Activated naive CD4-positive, alpha-beta T cell treated with anti-CD3 and anti-CD28 coated beads, Interleukin-2, amount 50 U/mL, for 16 hours (primary cell): ENCODE results near the gene CADM4.

Source experiments
- DNase-seq: peaks from one replicate; pipeline ENCODE4 v3.0.0-alpha.2; 2020

Gene CADM4

GRCh38 chr19:43631491-43631890 is 8.2 kb downstream of the CADM4 start:
- no peak for DNase-seq

- DNase-seq: no peak
Observed at GRCh38 chr19:43628646-43629326, 10.9 kb downstream of the CADM4 start.

GRCh38 chr19:43626838-43627237 is 12.8 kb downstream of the CADM4 start:
- no peak for DNase-seq

GRCh38 chr19:43625918-43626579 is 13.6 kb downstream of the CADM4 start:
- no peak for DNase-seq

DNA sequence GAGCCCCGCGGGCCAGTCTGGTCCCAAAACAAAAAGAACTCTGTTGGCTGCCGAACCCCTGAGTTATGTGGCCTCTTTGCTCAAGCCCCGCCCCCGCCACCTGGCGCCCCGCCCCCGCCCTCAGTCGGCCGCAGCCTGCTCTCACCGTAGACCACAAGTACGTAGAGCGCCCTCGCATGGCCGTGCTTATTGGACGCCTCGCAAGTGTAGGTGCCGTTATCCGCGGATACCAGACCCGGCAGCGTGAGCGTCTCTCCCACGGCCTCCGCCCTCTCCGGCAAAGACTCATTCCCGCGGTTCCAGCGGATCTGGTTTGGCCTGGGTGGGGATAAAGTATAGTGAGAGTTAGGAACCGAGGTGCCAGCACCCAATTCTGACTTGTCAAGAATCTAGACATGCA is 14.7 kb downstream of the CADM4 start:
- DNase-seq: peak; percentile 89

GRCh38 chr19:43623889-43624670 is 15.6 kb downstream of the CADM4 start:
- DNase-seq: no peak

GRCh38 chr19:43622956-43623355 is 16.7 kb downstream of the CADM4 start:
- no peak for DNase-seq

- no peak for DNase-seq
Observed at GRCh38 chr19:43622070-43622469, 17.6 kb downstream of the CADM4 start.

DNA sequence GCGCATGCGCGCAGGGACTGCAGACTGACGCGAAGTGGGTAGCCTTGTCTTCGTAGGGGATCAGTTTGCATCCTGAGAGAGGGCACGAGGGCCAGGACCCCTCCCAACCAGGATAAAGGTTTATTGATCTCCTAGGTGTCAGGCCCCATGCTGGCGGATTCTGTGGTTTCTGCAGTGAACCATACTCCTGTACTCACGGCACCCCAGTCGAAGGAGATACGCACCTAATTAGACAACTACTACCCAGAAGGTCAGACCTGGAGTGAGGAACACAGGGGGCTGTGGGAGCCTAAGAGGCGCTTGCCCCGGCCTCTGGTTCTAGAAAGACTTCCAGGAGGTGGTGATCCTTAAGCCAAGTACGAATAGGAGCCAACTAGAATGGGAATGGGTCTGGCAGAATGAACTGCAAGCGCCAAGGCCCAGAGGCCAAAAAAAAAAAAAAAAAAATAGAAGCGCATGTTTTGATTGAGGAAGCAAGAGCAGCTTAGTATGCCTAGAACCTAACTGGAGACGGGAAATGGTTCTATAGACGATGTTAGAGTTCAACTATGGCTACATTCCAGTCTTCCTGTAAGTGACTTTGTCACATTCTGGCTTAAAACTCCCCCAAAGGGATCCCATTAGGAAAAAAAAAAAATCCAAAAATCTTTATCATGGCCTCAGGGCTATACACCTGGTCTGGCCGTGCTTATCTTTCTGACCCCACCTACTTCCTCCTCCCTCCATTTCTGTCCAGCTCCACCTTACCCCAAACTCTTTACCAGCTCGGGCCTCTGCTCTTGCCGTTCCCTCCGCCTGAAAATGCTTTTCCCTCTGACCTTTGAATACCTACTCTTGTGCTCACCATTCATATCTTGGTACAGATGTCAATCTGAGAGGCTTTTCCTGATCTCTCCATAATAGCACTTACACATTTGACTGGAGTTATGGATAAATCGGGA is 19.3 kb downstream of the CADM4 start:
- DNase-seq: peak; percentile 89

GRCh38 chr19:43619262-43620060 is 20.2 kb downstream of the CADM4 start, which contains the start of gene ZNF428:
Gene ZNF428, minus strand, starts transcription at chr19:43619629. Its CDS starts 5,325 bp downstream, at chr19:43614304.
- DNase-seq: peak; percentile 90

DNA sequence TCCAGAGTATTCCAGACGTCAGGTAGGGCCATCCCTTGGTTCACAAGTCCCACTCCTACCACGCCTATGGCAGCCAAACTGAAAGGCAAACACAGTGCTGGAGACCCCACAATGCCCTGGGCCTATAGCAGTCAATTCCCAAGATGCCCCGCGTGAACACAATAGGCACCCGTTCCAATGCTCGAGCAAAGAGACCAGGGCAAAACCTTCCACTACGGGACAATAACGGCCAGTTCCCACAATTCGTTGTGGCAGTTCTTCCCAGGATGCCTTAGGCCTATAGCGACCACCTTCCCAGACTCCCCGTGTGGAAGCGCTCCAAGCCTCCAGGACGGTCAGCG is 20.8 kb downstream of the CADM4 start:
- peak; percentile 57 for DNase-seq

DNA sequence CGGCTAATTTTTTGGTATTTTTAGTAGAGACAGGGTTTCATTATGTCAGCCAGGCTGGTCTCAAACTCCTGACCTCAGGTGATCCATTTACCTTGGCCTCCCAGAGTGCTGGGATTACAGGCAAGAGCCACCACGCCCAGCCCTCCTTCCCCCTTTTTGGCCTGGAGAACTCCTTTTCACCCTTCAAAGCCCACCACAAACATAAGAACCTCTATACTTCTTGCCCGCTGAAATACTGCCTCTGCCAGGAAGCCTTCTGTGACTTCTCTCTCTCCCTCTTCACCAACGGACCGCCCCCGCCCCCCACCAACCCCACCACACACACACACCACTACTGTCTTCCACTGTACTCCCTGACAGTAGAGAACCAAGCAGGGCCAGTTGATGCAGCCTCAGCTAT is 22.7 kb downstream of the CADM4 start:
- no peak for DNase-seq

- DNase-seq: no peak
Observed at GRCh38 chr19:43616306-43616705, 23.3 kb downstream of the CADM4 start.

- DNase-seq: no peak
Observed at GRCh38 chr19:43612374-43612773, 27.3 kb downstream of the CADM4 start.

GRCh38 chr19:43611788-43612187 is 27.9 kb downstream of the CADM4 start, which contains the start of gene SRRM5:
Gene SRRM5, plus strand, starts transcription at chr19:43612088. Its CDS starts 34 bp downstream, at chr19:43612122.
- no peak for DNase-seq

DNA sequence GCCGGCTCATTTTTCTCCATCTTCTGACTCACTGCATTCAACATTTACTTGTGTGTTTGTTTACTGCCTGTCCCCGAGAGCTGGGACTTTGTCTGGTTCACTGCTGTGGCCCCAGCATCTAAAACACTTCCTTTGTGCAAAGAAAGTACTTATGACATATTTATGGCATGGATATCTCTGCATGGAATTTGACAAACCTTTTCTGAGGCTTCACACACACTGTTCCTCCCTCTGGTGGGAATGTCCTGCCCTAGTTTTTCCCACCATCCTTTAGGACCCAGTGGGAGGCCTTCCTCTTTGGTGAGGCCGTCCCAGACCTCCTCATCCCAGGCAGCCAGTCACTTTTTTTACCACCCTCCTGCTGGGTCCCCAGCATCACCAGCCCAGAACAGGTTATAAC is 29.2 kb downstream of the CADM4 start:
- no peak for DNase-seq

DNA sequence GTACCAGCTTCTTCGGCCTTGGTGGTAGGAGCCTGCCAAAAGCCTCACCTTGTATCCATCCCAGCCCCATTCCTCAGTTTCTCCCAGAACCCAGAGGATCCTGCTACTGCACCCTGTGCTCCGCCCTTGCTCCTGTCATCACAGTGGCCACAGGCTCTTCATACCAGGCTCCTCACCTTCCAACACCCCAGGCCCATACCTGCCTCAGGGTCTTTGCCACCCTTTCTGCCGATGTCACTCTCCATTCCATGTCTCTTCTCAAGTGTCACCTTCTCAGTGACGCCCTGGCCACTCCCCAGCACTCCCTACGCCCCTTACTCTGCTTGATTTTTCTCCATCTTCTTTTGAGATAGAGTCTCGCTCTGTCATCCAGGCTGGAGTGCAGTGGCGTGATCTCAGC is 29.8 kb downstream of the CADM4 start:
- no peak for DNase-seq

DNA sequence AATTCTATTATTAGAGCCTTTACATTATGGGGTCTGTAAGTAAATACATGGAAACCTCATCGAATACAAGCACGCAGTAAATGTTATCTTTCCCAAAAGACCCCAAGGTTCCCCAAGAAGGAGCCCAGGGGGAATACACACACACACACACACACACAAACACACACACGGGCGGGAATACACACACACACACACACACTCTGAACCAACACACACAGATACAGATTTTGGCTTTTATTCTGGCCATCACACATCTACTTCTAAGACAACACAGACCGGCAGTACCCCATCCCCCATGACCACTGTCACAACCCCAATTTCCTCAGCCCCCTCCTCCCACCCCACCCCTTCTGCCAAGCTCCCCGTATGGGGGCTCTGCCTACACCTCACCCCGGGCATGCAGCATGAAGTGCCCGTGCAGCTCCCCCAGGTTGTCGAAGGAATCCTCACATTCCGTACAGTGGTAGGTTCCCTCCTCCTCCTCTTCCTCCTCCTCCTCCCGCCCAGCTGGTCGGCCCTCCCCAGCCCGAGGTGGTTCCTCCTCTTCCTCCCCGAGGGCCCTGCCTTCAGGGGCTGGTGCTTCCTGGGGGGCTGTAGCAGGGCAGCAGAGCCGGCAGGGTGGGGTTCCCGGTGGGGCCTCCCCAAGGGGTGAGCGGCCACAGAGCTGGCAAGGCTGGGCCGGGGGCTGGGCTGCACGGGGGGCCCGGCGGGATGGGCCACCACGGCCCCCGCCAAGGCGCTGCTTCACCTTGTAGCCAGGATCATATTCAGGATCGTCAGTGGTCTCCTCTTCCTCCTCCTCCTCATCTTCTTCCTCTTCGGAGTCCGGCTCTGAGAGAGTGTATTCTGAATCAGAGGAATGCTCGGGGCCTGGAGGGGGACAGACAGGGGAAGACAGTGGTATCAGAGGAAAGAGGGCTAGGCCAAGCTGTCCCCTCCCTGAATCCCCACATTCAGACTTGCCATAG is 32.1 kb downstream of the CADM4 start:
- DNase-seq: no peak

DNA sequence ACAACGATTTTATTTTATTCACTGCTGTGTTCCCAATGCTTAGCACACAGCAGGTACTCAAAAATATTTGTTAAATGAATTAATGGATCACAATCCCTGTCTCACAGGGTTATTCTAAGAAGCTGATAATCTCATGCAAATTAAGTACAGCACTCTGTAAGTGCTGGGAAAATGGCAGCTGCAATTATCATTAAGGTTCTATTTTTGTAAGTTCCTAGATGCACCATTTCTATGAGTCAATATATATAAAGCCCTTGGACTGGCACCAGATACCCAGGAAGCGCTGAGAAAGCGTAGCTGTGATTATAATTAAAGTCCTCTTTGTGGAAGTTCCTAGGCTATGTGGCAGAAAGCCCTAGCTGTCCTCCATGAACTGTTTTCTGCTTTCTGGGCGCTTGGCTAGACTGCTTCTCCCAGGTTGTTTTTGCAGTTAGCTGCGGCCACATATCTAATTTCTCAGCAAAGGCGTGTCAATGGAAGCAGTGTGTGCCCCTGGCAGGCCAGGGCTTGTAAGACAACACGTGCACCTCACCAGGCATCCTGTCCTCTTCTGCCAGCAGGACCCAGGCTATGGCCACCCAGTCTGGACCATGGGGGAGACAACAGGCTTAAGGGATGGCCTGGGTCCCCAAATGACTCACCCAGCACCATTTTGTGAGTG is 33.0 kb downstream of the CADM4 start:
- no peak for DNase-seq
